NOMO-1 treated with DMSO at 0.1 percent for 48 hours (cell line): ENCODE data around the gene ZCCHC3.
A peak's percentile ranks its signal among the peaks of the same experiment; 100 is the strongest.

Experiments
- DNase-seq: peaks from one replicate; lab custom pipeline; 2025; ENCODE audit not compliant: unreplicated experiment; lab: John Stamatoyannopoulos, UW

ZCCHC3 gene

DNA sequence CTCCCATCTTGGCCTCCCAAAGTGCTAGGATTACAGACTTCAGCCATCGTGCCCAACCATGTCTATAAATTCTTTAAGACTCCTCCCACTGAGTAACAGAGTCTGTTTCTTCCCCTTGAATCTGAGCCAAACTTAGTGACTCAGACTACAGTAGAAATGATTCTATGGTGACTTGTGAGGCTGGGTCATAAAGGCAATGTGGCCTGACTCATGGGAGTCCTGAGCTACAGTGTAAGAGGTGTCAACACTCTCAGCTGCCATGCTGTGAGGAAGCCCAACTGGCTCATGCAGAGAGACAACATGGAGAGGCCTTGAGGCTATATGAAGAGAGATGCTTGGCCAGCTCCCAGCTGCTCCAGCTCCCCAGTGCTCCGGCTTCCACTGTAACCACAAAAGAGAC is 44.3 kb downstream of the ZCCHC3 start:
- DNase-seq: peak; percentile 4

DNA sequence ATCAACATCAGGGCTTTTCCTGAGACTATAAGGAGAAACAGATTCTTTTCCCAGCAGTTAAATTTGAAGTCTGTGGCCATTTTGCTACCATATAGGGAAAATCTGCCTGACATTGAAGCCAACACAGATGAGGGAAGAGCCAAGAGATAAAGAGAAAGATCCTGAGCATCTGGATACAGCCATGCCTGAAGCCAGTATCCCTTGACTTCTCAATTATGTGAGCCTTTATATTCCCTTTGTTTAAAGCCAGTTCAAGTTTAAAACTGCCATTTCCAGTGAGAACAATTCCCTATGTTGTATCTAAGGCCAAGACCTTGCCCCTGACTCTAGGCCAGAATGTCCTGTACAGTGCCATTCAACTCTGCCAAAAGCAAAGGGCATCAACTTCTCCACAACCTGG is 45.7 kb downstream of the ZCCHC3 start:
- no peak for DNase-seq

DNA sequence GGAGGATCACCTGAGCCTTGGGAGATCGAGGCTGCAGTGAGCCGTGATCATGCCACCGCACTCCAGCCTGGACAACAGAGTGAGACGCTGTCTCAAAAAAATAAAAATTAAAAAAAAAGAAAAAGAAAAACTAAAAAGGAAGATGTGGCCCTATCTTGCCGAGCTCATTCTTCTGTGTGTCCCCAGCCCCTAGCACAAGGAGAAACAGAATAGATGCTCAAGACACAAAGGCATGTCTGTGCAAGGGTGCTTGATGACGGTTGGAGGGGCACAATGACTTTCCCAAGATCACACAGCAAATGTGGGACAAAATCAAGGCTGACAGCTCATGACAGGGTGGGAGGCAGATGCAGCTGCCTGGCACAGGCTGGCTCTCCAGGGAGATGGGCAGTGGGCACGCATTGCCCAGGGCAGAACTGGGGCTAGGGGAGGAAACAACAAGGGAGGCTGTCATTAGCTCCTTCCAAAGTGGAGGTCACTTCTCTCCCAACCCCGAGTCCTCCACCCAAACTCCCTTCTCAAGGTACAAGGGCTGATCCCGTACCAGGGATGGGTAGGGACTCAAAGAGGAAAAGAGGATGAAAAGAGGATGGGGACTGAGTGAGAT is 48.8 kb downstream of the ZCCHC3 start:
- DNase-seq: no peak

DNA sequence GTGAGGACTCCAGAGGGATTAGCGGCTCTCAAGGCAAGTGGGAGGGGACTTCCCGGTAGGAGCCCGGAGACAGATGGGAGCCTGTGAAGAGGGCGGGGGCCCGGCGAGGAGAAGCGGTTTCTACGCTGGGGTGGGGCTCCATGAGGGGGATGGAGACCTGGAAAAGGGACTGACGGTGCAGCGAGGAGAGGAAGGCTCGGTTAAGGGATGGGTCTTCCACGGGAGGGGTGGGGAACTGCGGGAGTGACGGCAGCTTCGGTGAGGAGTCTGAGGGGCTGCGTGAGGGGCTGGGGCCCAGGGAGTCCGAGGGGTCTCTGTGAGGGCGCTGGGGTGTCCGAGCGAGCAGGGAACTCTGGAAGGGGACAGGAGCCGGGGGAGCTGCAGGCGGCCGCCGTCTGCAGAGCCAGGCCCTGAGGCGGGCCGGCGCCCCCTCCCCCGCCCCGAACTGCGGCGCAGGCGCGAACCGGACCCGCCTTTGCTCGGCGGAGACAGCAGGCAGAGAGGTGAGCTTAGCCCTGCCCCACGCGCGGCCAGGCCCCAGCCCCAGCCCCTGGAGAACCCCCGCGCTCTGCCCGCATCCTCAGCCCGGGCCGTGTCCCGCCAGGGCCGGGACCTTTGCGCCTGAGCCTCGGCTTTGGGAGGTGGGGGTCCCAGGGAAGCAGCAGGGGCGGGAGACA is 49.4 kb downstream of the ZCCHC3 start, which contains the start of gene NRSN2:
NRSN2 (plus strand) TSS at position 472 of the 677 bp plus-strand sequence. CDS start 2,533 bp downstream, outside the sequence.
- no peak for DNase-seq

- DNase-seq: no peak
Observed at GRCh38 chr20:347317-347639, 49.9 kb downstream of the ZCCHC3 start.

GRCh38 chr20:347640-348484 is 50.5 kb downstream of the ZCCHC3 start:
- DNase-seq: peak; percentile 84

DNA sequence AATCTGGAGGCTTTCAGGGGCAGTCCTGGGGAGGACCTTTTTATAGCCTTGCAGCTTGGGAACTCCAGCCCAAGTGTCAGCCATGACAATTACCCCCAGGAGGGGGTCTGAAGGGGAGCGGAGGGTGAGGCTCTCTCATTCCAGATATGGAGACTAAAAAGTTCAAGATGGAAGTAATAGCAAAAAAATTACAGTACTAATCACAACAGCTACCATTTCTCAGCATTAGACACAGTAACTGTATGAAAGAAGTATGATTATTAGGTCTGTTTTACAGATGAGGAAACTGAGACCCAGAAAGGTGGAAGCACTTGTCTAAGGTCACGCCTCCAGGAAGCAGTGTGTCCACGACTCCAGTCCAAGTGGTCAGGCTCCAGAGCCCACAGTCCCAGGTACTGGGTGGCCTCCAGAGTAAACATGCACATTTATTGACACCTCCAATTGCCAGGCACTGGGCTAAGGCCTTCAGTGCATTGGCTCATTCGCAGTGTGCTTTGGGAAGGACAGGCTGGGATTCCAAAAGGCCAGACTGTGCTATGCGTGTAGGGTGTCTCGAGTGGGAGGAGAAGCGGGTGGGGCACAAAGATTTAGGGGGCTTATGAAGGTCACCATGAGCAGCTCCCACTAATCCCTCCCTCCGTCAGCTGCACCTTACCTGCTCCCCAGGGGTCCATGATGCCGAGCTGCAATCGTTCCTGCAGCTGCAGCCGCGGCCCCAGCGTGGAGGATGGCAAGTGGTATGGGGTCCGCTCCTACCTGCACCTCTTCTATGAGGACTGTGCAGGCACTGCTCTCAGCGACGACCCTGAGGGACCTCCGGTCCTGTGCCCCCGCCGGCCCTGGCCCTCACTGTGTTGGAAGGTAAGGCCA is 51.8 kb downstream of the ZCCHC3 start:
- no peak for DNase-seq
